ENCODE data around the gene BCAR3.
"Not testable (repeated sequence)": the region's sequence is repeated elsewhere in the genome, so short reads cannot be mapped to it uniquely, and the experiment has no call there.

Gene BCAR3

DNA sequence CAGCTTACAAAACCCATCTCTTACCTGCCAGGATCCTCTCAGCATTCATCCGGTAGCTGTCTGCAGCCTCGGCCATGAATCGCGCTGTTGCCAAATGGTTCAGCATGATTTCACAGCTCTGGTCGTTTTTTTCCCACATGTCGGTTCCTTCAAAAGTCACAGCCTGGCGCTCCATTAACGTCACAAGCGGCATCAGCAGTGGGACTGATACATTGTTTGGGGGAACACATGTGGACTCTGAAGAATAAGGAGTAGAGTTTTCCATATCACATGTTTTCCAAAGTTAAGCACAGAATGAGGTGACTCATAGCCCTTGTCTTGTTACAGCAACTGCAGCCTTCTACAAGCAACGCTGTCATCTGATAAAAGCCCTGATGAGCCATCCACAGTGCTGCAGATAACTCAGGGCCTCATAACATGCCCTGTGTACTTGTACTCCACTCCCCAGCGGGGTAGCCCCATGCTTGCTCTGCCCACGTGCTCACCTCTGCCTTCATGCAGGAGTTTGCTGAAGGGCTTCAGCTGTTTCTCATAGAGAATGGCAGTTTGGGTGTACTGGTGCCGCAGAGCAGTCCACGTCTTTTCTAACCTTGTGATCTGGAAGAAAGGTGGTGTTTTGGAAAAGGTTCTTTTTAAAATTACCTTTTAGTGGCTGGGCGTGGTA, 114.2 kb downstream of the BCAR3 start:
- H3K27ac ChIP-seq, result peak overlapping the region; percentile 37

DNA sequence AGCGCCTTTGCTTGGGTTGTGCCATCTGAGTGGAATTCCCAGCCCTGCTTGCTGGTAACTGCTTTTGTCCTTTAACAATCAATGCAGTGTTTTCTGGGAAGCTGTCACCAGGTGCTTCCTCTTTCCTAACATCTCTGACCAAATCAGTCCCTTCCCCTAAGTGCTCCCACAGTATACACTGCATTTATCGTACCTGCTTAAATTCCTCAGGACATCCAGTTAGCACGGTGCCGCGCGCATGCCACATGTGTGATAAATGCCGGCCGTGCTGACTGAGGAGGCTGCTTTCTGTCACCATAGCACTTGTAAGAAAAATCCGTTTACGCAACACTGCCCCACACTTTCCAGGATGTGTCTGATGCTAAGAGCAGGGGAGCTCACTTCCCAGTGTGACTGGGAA, 115.4 kb downstream of the BCAR3 start:
- peak overlapping the region; percentile 2 for H3K27ac ChIP-seq
- no peak for DNase-seq (ENCODE audit: low read depth, low spot score)

More for the DNA sequence above, 114.2 kb downstream of the BCAR3 start:
- DNase-seq (ENCODE audit: low read depth, low spot score), result peak; percentile 45

DNA sequence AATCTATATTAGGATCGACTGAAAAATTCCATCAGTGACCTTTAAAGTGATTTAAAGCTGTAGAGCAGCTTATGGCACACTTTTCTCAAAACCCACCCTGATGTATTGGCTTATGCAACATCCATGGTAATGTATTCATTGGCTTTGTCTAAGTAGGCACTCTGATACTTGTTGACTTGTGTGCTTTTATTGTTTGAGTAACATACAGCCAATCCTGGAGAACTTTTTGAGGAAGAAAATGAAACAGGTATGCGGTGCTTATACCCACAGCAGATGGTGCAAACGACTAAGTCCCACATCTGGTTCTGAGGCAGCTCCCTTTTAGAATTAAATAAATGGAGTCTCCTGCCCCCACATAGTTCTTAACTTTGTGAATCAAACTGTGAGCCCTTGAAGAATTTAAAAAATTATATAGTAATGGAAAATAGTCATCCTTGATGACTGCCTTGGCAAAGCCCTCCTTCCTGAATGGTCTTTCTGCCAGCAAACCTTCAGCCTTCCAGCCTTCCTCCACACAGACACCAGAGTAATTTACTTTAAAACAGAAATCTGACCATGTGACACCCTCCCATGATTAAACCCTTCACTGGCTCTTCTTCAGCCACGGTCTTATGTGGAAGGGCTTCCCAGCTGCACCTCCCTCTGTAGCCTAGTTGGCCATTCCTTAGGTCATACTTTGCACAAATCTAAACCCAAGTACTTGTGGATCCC, 116.0 kb downstream of the BCAR3 start:
- peak overlapping the region; percentile 2 for H3K27ac ChIP-seq
- no peak for DNase-seq (ENCODE audit: low read depth, low spot score)

DNA sequence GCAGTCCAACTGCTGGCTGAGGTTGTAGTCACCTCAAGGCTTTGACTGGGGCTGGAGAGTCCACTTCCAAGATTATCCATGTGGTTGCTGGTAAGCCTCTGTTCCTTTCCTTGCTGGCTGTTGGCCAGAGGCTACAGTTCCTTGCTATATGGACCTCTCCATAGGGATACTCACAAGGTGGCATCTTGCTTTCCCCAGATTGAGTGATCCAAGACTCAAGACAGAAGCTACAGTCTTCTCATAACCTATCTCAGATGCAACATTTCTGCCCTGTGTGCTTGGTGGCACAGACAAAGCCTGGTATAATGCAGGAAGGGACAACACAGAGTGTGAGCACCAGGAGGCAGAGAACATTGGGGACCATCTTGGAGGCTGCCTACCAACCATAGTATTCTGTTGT, 121.9 kb downstream of the BCAR3 start:
- H3K27ac ChIP-seq, result no peak overlapping the region
- DNase-seq (ENCODE audit: low read depth, low spot score), result no peak

DNA sequence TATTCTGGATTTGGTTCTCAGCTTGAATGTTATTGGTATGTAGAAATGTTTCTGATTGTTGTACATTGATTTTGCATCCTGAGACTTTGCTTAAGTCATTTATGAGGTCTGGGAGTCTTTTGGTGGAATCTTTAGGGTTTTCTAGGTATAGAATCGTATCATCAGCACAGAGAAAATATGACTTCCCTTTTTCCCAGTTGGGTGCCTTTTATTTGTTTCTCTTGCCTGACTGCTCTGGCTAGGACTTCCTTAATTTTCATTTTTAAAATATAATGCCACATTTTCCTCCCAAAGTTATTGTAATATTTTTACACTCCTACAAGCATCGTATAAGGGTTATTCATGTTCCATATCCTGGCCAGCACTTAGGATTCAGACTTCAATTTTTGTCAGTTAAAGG, 122.6 kb downstream of the BCAR3 start:
- H3K27ac ChIP-seq, result no peak overlapping the region
- DNase-seq (ENCODE audit: low read depth, low spot score), result no peak

DNA sequence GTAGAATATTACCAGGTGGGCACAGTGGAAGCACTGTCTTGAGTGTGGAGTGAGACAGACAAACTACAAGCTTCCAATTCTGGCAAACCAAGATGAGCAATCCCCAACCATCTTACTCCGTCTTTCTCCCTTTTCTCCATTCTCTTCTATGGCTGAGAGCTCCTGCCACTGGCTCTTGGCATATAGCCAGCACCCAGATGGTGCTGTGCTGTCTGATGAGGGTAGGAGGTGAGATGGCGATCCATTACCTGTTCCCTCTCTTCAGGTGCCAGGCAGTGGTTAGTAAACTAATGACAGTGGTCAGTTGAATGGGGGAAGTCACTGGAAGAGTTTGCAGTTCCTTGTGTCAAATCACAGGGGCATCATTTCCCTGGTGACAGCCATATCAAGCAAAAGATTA, 125.3 kb downstream of the BCAR3 start:
- no peak for DNase-seq (ENCODE audit: low read depth, low spot score)
- H3K27ac ChIP-seq, result no peak overlapping the region

DNA sequence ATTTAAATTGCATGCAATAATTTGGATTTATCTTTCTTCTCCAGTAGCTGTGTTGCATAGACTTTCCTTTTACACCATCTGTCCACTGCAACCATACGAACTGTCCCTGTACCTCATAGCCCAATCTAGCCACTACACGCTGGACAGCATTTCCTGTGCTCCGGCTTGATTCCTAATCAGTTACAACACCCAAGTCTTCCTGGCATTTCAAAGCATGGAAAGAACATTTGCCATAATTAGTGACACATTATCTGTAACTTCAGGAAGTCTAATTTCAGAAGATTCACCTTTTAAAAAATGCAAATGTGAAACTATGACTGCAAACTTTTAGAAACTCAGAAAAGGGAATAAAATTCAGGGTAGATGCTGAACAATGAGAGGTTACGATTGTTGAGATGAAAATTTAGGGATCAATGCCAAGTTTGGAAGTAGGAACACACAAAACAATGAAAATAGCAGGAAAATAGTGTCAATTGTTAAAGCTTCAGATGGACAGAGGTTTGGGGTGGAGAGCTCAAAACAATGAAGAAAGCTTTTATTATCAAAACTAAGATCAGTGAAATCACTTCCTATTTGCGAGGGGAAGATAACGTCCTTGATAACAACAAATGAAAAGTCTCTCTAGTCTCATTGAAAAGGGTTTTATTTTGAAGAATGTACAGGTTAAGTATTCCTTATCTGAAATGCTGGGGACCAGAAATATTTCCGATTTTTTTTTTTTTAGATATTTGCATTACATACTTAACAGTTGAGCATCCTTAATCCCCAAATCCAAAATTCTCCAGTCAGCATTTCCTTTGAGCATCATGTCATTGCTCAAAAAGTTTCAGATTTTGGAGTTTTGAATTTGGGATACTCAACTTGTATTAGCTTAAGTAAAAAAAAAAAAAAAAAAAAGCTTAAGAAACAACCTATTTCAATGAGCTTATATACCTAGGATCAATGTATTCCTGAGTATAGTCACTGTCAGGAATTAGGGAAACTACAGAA, 126.5 kb downstream of the BCAR3 start:
- no peak for DNase-seq (ENCODE audit: low read depth, low spot score)
- no peak overlapping the region for H3K27ac ChIP-seq

DNA sequence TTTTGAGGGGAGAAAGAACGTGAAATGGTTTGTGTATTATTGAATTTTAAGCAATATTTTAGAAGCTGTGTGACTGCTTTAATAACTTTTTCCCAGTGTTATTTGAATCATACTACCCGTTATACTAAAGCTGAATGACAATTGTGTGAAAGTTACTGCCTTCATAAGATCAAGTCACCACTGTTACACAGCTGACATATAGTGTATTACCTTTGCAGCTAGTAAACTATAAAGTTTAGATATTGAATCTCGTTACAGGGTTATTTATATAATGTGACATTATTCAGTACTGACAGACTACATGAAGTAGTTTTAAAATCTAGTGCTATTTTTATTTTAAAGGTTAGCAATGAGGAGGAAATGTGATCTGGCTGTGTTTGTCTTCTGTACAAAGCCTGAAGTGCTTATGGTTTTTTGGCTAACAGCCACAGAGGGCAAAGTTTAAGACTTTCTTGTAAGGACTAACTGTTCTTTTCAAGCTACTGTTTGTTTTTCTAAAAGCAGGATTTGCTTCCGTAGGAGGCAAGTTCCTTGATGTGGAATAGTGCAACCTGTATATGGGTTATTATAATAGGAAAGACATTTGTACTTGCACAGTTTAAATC, 127.6 kb downstream of the BCAR3 start:
- H3K27ac ChIP-seq; DNase-seq (ENCODE audit: low read depth, low spot score): not testable (repeated sequence)

DNA sequence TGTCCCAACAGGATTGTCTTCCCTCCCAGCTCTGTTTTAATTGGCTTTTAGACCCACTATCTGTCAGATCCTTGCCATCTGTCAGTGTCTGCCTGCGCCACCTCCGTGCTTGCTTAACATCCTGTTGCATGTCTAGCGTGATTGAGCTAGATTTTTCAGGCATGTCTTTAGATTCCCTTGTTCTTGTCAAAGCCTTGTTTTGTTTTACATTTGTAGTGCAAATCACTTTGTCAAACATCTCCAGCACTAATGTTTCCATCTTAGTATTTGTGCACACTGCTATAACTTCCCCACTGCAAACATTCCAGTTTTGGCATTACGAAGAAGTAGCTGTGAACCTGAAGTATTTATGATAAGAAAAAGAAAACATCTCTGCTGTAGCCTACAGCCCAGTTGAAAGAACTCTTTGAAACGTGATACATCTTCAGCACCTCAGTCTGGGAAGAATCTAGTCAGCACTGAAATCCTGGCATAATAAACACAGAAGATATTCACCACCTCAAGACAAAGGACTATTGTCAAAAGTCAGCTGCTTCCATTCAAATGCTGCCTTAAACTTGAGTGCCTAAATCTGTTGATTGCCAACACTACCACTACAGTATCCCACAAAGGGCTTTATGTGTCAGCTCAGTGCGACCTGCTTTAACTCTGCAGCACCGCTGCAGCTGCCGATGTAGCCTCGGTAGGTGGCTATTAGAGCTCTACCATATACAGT, 128.7 kb downstream of the BCAR3 start:
- H3K27ac ChIP-seq, result peak overlapping the region; percentile 15
- no peak for DNase-seq (ENCODE audit: low read depth, low spot score)

DNA sequence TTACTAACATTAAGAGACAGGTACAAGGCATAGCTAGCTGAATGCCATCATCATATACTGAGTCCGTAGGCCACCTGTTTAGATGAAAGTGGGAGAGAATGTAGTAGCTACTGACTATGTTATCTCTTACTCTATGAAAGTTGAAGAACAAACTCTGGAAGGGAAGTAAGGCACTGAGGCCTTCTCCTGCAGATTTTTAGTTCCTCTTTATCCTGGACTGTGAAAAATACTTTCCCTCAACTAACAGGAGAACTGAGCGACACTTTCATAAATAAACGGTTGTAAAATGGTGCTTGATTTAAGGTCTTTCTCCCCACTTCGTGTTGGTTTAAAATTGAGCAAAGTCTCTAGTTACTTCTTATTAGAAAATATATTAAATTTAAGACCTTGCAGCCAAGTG, 131.8 kb downstream of the BCAR3 start:
- DNase-seq (ENCODE audit: low read depth, low spot score), result no peak
- no peak overlapping the region for H3K27ac ChIP-seq

DNA sequence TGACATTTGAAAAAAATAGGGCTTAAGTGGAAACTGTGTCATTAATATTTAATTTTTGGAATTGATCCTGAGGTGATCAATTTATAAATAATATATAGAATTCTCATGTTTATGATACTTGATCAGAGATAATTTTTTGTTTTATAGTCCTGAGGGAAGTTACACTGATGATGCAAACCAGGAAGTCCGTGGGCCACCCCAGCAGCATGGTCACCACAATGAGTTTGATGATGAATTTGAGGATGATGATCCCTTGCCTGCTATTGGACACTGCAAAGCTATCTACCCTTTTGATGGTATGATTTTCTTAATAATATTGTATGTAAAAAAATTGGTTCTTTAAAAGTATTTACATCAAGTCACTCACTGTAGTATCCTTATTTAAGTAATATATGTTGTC, 132.5 kb downstream of the BCAR3 start:
- no peak overlapping the region for H3K27ac ChIP-seq
- DNase-seq (ENCODE audit: low read depth, low spot score), result no peak

DNA sequence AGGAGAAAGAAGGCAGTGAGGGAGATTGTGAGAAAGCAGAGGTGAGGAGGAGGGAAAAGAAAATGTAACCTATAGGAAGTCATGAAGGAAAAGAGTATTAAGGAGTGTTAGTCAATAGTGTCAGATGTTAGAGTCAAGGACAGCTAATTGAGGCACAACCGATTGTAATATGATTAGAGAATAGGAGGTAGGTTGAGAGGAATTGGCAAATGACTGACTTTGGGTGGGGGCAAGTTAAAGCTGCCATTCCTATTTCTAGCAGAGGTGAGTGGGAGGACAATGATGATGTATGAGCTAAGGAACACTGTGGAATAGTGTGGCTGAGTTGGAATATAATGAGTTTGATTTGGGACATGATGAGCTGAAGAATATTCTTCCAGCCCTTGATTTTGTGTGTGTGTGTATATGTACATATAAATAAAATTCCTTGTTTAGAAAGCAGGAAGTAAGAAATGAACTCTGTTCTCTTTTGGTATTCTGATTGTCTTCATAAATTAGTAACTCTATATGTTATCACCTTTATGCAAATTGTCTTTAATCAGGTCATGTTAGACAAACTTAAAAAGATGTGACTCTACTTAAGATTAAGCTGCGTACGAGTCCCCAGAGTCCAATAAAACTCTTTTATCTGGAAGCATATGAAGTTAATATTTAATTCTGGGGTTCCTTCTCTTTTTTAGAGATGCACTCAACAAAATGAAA, 135.3 kb downstream of the BCAR3 start:
- DNase-seq (ENCODE audit: low read depth, low spot score), result no peak
- H3K27ac ChIP-seq, result no peak overlapping the region

DNA sequence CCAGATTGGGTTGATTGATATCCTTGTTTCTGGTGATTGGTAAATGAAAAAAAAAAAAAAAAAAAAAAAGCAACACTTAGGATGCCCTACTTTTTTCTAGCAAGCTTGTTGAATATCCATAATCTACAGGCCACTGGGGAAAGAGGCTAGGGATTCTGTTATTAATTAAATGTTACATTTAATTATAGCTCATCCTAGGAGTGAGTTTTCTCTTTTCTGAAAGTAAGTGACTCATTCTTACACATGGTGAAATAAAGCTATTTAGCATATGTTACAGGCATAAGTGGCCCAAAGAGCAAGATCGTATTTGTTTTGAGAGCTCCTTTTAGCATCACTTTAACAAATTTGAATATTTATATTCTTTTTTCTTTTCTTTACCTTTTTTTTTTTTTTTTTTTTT, 139.2 kb downstream of the BCAR3 start:
- DNase-seq (ENCODE audit: low read depth, low spot score), result no peak
- H3K27ac ChIP-seq, result no peak overlapping the region

DNA sequence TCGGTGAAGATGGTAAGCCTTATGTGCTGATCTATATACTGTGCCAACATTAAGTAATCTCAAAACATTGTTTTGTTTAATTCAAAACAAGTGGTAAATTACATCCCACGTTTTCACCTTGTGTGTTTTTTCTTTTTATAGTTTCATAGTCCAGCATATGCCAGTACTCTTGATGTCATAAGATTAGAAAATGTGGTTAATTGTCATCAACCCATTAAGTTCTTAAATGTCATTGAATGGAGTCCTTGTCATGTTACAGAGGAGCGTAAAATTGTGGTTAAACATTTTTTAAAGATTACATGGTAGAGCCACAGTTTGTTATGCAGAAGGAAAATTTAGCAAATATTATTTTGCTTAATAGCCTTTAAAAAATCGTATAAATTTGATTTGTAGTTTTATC, 140.6 kb downstream of the BCAR3 start:
- DNase-seq (ENCODE audit: low read depth, low spot score), result no peak
- H3K27ac ChIP-seq, result no peak overlapping the region

DNA sequence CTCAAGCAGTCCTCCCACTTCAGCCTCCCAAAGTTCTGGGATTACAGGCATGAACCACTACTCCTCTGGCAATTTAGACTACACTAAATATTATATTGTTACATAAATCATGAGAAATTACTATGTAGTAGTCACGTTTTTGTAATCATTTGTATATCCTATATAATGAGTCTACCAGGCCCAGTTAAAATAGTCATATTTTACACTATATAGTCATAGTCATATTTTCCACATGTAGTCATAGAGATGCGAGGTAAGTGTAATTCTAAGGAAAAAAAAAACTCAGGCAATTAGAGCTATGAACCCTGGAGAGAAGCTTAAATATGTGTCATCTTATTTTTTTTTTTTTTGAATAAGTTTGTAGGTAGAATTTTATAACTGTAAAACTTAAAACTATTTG, 143.7 kb downstream of the BCAR3 start:
- no peak for DNase-seq (ENCODE audit: low read depth, low spot score)
- no peak overlapping the region for H3K27ac ChIP-seq

DNA sequence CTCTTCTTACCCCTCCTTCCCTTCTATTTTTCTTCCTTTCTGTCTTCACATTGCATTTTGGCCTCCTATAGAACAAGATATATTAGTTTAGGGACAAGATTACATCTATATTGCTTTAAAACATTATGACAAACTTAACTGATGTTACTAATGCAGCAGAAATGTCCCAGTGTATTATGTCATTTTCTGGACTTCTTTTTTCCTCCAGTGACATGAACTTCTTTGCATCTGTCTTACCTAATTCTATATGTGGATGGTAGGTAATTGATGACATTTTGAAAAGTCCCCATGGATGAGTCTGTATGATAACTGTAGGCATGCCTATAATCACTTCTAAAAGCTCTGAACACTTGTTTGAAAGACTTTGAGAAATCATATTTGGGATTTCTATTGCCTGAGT, 144.2 kb downstream of the BCAR3 start:
- DNase-seq (ENCODE audit: low read depth, low spot score), result no peak
- H3K27ac ChIP-seq, result no peak overlapping the region

DNA sequence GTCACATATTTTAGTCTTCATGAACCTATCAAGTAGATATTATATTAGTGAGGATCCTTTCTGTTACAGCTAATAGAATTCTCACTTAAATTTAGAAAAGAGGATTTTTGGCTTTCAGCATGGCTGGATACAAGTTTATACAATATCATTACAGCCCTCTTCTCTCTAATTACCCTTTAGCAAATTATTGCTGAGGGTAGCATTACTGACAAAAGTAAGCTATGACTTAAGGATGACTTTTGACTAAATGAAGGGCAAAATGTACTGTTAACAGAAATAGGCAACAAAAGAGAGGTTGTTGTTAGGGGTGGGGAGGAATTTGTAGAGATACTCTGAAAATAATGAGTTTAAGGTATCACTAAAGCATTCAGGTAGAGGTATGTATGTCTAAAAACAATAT, 148.0 kb downstream of the BCAR3 start:
- no peak for DNase-seq (ENCODE audit: low read depth, low spot score)
- H3K27ac ChIP-seq, result no peak overlapping the region

DNA sequence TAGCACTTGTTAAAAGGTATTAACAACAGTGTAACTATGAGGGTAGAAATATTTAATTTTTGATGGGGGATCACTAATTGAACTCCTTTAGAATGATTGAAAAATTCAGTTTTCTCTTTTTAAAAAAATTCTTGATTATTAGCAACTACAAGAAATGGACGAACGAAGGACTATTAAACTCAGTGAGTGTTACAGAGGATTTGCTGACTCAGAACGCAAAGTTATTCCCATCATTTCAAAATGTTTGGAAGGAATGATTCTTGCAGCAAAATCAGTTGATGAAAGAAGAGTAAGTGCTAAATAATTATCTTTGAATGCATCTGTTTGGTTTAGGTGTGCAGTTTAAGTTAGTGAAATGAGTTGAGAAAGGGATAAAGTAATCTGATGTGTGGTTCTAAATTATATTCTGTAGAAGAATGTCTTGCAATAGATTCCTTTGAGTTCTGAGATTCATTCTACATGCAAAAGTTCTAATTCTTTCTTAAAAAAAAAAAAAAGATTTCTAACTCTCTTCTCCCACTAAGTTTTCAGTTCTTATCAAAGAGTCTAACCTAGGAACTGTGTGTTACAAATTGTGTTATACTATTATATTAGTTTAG, 148.8 kb downstream of the BCAR3 start:
- no peak overlapping the region for H3K27ac ChIP-seq

DNA sequence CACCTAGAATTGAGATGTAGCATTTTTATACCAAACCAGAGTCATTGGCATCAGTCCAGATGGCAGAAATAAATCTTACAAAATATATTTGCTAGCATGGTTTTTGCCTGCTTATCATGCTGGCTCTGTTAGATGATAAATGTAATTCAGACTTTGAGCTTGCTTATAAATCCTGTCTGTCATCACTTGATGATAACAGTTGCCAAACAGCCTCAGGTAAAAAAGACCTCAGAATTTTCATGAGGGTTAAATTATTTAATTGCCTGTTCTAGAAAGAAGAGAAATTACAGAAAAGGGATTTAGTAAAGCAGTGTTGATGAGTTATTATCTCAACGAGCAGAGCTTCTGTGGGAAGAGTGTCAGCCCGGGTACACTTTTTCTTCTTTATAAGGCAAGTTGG, 150.4 kb downstream of the BCAR3 start:
- no peak overlapping the region for H3K27ac ChIP-seq
- no peak for DNase-seq (ENCODE audit: low read depth, low spot score)

More for the DNA sequence above, 148.8 kb downstream of the BCAR3 start:
- DNase-seq (ENCODE audit: low read depth, low spot score), result no peak
